K562 (cell line): Measurements from ENCODE around the gene TGFA. TPM values are rescaled to one million over a fixed set of nuclear protein-coding genes. Genes with fewer than 3 reads are reported as not detected.

Source experiments
- ATAC-seq: fragments of 200-7000 bp; cut with Tn5 transposase; 3 replicates; pipeline ENCODE4 v1.9.1; 2020; ENCODE audit warnings: moderate library complexity
- BruUV-seq: library from RNA; stranded (reverse); fragments of 400-500 nt; replicated peaks from 2 replicates; lab custom pipeline; 2021; lab: Mats Ljungman, UMichigan
- CTCF ChIA-PET: fragments of 300-600 bp; formaldehyde crosslinking; extraction: SDS; loops from one replicate; lab custom pipeline; 2021; ENCODE audit warnings: low intra/inter-chr PET ratio; lab: Yijun Ruan, JAX
- POLR2A ChIA-PET: fragments of 300-600, 350-650 bp; sonication (Branson Sonifier 250); formaldehyde crosslinking; extraction: SDS; loops from one replicate; lab custom pipeline; 2021; ENCODE audit warnings: antibody characterized with exemption, inconsistent platforms; lab: Yijun Ruan, JAX
- DNase-seq, 4 experiments: peaks; one replicate each; pipeline versions ENCODE4 v3.0.0 to v3.0.0-alpha.2; 2011 to 2018; ENCODE audit warnings: low spot score in 3 of 4, mixed read lengths in 3 of 4; ENCODE audit errors: extremely low read depth in 1 of 4
- FAIRE-seq: peaks from 2 replicates; lab custom pipeline; 2011; peaks lifted over from hg19 to GRCh38; lab: Jason Lieb, UNC
- H2AFZ ChIP-seq: 2 replicates; pipeline ENCODE4 v1.6.0; 2011; ENCODE audit warnings: low read depth, low read length, control low read depth, inconsistent platforms
- H3K27ac ChIP-seq: fragments of 200-600 bp; 3 replicates; pipeline ENCODE4 v1.8.0; 2011; ENCODE audit warnings: low read depth, mild to moderate bottlenecking, control low read depth, inconsistent platforms, low read length, moderate library complexity, mixed read lengths; ENCODE audit errors: extremely low read depth
- H3K27me3 ChIP-seq, 2 experiments: fragments of 300-600 bp in 1 of 2; 2 replicates in 1 of 2; 3 replicates in 1 of 2; pipeline versions ENCODE4 v1.6.0 to v1.8.0; 2011; ENCODE audit warnings: inconsistent platforms in 2 of 2, low read length in 2 of 2, mild to moderate bottlenecking in 1 of 2, mixed read lengths in 1 of 2, moderate library complexity in 1 of 2; ENCODE audit not compliant: control insufficient read depth in 2 of 2, insufficient read depth in 2 of 2
- H3K36me3 ChIP-seq: fragments of 300-600 bp; 3 replicates; pipeline ENCODE4 v1.8.0; 2011; ENCODE audit warnings: mild to moderate bottlenecking, low read length, inconsistent platforms; ENCODE audit not compliant: control insufficient read depth, insufficient read depth
- H3K4me1 ChIP-seq, 2 experiments: fragments of 200-600 bp in 1 of 2; replicated peaks in 1 of 2; 2 replicates in 1 of 2; 3 replicates in 1 of 2; pipeline versions ENCODE4 v1.5.1 to v1.8.0; 2011; ENCODE audit warnings: inconsistent platforms in 2 of 2, low read length in 2 of 2, mild to moderate bottlenecking in 1 of 2, mixed read lengths in 1 of 2, moderate library complexity in 1 of 2; ENCODE audit not compliant: control insufficient read depth in 2 of 2, insufficient read depth in 2 of 2
- H3K4me2 ChIP-seq: 2 replicates; pipeline ENCODE4 v1.6.1; 2011; ENCODE audit warnings: low read length, control low read depth, inconsistent platforms, mixed read lengths; ENCODE audit not compliant: insufficient read depth
- H3K4me3 ChIP-seq: fragments of 200-600 bp; sonication (generic), shearing (Covaris generic); 2 replicates; pipeline ENCODE4 v1.5.1; 2016; ENCODE audit warnings: control low read depth, inconsistent platforms
- H3K79me2 ChIP-seq: fragments of 200-600 bp; 3 replicates; pipeline ENCODE4 v1.8.0; 2011; ENCODE audit warnings: low read length, inconsistent platforms; ENCODE audit not compliant: control insufficient read depth, insufficient read depth
- H3K9ac ChIP-seq, 2 experiments: 2 replicates each; pipeline versions ENCODE4 v1.6.0 to v1.6.1; 2011; ENCODE audit warnings: low read depth in 2 of 2, low read length in 2 of 2, control low read depth in 1 of 2, inconsistent platforms in 1 of 2, mild to moderate bottlenecking in 1 of 2, mixed read lengths in 1 of 2; ENCODE audit not compliant: insufficient read depth in 1 of 2
- H3K9me1 ChIP-seq: one replicate; pipeline ENCODE4 v1.6.0; 2011; ENCODE audit warnings: inconsistent platforms, mild to moderate bottlenecking, low read length, moderate library complexity; ENCODE audit not compliant: control insufficient read depth, insufficient read depth
- H3K9me3 ChIP-seq: replicated peaks from 2 replicates; pipeline ENCODE4 v1.5.1; 2011; ENCODE audit warnings: low read depth, low read length, inconsistent platforms; ENCODE audit not compliant: control insufficient read depth, insufficient read depth
- H4K20me1 ChIP-seq: replicated peaks from 2 replicates; pipeline ENCODE4 v1.6.1; 2011; ENCODE audit warnings: low read length, inconsistent platforms, mixed read lengths; ENCODE audit not compliant: control insufficient read depth, insufficient read depth
- LCOR ChIP-seq: sonication (generic); formaldehyde crosslinking; IDR thresholded peaks from 2 replicates; pipeline ENCODE4 v1.8.0; 2022; ENCODE audit warnings: mild to moderate bottlenecking, missing genetic modification reagents
- NFE2 ChIP-seq: IDR thresholded peaks from 2 replicates; pipeline ENCODE4 v1.6.1; 2014; ENCODE audit warnings: antibody characterized with exemption, low read depth
- SLC30A9 ChIP-seq: fragments of 250-450 bp; sonication (Bioruptor Pico); IDR thresholded peaks from 2 replicates; pipeline ENCODE4 v1.8.0; 2022; ENCODE audit warnings: mild to moderate bottlenecking, moderate library complexity
- ZKSCAN3 ChIP-seq: fragments of 250-450 bp; sonication (Bioruptor Pico); IDR thresholded peaks from 2 replicates; pipeline ENCODE4 v1.4.0; 2020
- ZNF324 ChIP-seq: fragments of 250-450 bp; sonication (Bioruptor Pico); IDR thresholded peaks from 2 replicates; pipeline ENCODE4 v1.4.0; 2020; ENCODE audit warnings: mild to moderate bottlenecking
- ZNF76 ChIP-seq: fragments of 250-450 bp; sonication (Bioruptor Pico); IDR thresholded peaks from 2 replicates; pipeline ENCODE4 v1.4.0; 2020; ENCODE audit warnings: mild to moderate bottlenecking, moderate library complexity, borderline replicate concordance
- WGBS: fragments of 100-300 bp; shearing (Covaris generic); methylation state at CpG from one replicate; pipeline ENCODE4 v1.1.6; 2016; ENCODE audit warnings: low coverage, mixed read lengths; ENCODE audit not compliant: insufficient coverage; ENCODE audit errors: missing lambda C conversion rate; 5-methylcytosine and 5-hydroxymethylcytosine counted together
- in situ Hi-C: fragments of 300-500 bp; cut with MboI; formaldehyde crosslinking; loops from 4 replicates; pipeline ENCODE4 v1.15.0; 2018; ENCODE audit warnings: inconsistent platforms, mixed read lengths
- intact Hi-C: fragments of 100-400 bp; cut with micrococcal nuclease; formaldehyde crosslinking; loops from 2 replicates; pipeline ENCODE4 v1.14.2; 2022
- polyA plus RNA-seq, 8 experiments: library from polyadenylated mRNA; depleted of rRNA in 4 of 8; stranded (reverse) in 5 of 8; unstranded in 3 of 8; fragments of >200 nt; fragmentation: Nextera tagmentation in 2 of 8; fragmentation: Illumina TruSeq in 1 of 8; extraction: Ambion mirVana in 2 of 8; extraction: Trizol in 1 of 8; gene quantifications; 2 replicates each; pipeline versions ENCODE4 v1.2.1 to v1.2.3, GENCODE V29; 2011 to 2014; ENCODE audit warnings: inconsistent platforms in 1 of 8, missing spikeins in 1 of 8
- total RNA-seq, 7 experiments: library from RNA; depleted of rRNA in 6 of 7; stranded (reverse); fragments of >200 nt in 6 of 7; fragmentation: Illumina TruSeq in 2 of 7; extraction: Trizol in 2 of 7; gene quantifications; 2 replicates each; pipeline versions ENCODE4 v1.2.1 to v1.2.3, GENCODE V29; 2011 to 2021; ENCODE audit warnings: low replicate concordance in 1 of 7
- TF ChIP-seq, protein P1 (sequence below): fragments of 450-650 bp; IDR thresholded peaks from 2 replicates; pipeline ENCODE4 v1.6.1; 2016; ENCODE audit warnings: low read depth, mild to moderate bottlenecking, moderate library complexity
- TF ChIP-seq, protein P2 (sequence below): sonication (generic); formaldehyde crosslinking; IDR thresholded peaks from 2 replicates; pipeline ENCODE4 v1.8.0; 2022; ENCODE audit warnings: mild to moderate bottlenecking, missing genetic modification reagents
- TF ChIP-seq, protein P3 (sequence below): sonication (generic); formaldehyde crosslinking; IDR thresholded peaks from 2 replicates; pipeline ENCODE4 v1.8.1; 2022; ENCODE audit warnings: missing genetic modification reagents

The TGFA gene
- total and polyA plus RNA-seq, 9 of the 15 experiments (the other 6 are each of a cell fraction or from before 2014, with no cell fraction given) = not detected

DNA sequence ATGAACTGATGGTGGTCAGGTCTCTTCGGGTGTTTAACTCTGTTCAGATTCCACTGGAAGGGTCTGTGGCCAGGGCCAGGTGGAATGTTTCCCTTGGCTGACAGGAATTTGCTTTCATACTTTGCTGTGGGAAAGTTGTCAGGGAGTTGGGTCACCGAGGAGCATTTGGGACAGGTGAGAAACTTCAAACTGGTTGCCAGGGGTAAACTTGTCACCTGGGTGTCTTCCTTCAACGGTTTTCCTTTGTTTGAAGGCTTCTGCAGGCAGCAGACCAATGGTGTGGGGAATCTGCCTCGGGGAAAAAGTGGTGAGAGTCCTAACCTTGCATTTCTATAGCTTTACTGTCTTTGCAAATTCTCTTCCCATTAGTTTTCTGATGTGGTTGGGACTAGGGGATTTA, 92.2 kb downstream of the TGFA start:
- in situ Hi-C loops = no loop called here
- H3K79me2 ChIP-seq = no peaks in the 10 kb centered on the region
- H3K27me3 ChIP-seq = peaks cover 9 to 52% of the 10 kb centered on the region in 2 experiments; a peak in 4 of 5 replicates
- no peaks in the 10 kb centered on the region for H3K9me1 ChIP-seq
- TF ChIP-seq SLC30A9 (CRISPR knock-in tag) (no peak), ZNF324 (CRISPR knock-in tag) (no peak), NFE2 (no peak), ZKSCAN3 (no peak), LCOR (CRISPR knock-in tag) (no peak), ZNF76 (CRISPR knock-in tag) (no peak)
- TF ChIP-seq, protein P1, sequence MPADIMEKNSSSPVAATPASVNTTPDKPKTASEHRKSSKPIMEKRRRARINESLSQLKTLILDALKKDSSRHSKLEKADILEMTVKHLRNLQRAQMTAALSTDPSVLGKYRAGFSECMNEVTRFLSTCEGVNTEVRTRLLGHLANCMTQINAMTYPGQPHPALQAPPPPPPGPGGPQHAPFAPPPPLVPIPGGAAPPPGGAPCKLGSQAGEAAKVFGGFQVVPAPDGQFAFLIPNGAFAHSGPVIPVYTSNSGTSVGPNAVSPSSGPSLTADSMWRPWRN = no peak
- TF ChIP-seq, protein P2, sequence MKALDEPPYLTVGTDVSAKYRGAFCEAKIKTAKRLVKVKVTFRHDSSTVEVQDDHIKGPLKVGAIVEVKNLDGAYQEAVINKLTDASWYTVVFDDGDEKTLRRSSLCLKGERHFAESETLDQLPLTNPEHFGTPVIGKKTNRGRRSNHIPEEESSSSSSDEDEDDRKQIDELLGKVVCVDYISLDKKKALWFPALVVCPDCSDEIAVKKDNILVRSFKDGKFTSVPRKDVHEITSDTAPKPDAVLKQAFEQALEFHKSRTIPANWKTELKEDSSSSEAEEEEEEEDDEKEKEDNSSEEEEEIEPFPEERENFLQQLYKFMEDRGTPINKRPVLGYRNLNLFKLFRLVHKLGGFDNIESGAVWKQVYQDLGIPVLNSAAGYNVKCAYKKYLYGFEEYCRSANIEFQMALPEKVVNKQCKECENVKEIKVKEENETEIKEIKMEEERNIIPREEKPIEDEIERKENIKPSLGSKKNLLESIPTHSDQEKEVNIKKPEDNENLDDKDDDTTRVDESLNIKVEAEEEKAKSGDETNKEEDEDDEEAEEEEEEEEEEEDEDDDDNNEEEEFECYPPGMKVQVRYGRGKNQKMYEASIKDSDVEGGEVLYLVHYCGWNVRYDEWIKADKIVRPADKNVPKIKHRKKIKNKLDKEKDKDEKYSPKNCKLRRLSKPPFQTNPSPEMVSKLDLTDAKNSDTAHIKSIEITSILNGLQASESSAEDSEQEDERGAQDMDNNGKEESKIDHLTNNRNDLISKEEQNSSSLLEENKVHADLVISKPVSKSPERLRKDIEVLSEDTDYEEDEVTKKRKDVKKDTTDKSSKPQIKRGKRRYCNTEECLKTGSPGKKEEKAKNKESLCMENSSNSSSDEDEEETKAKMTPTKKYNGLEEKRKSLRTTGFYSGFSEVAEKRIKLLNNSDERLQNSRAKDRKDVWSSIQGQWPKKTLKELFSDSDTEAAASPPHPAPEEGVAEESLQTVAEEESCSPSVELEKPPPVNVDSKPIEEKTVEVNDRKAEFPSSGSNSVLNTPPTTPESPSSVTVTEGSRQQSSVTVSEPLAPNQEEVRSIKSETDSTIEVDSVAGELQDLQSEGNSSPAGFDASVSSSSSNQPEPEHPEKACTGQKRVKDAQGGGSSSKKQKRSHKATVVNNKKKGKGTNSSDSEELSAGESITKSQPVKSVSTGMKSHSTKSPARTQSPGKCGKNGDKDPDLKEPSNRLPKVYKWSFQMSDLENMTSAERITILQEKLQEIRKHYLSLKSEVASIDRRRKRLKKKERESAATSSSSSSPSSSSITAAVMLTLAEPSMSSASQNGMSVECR (CRISPR knock-in tag) = no peak
- TF ChIP-seq, protein P3, sequence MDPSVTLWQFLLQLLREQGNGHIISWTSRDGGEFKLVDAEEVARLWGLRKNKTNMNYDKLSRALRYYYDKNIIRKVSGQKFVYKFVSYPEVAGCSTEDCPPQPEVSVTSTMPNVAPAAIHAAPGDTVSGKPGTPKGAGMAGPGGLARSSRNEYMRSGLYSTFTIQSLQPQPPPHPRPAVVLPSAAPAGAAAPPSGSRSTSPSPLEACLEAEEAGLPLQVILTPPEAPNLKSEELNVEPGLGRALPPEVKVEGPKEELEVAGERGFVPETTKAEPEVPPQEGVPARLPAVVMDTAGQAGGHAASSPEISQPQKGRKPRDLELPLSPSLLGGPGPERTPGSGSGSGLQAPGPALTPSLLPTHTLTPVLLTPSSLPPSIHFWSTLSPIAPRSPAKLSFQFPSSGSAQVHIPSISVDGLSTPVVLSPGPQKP = no peak
- H2AFZ ChIP-seq = no peak overlapping the region
- no peak overlapping the region for H3K9ac ChIP-seq
- peaks cover 6% of the 10 kb centered on the region; the same call in 1 of the 2 replicates for H4K20me1 ChIP-seq
- intact Hi-C loops = no loop called here
- no peak overlapping the region for H3K4me3 ChIP-seq
- no TSS peak for BruUV-seq
- ChIA-PET CTCF (no interaction called here), POLR2A (interaction anchor here (0.8 kb wide), 1 partner anchor 908 kb away, joined by 4 read pairs; no protein-coding TSS in a partner anchor)
- no peak for FAIRE-seq
- H3K4me2 ChIP-seq = no peak overlapping the region
- no peak for DNase-seq
- H3K36me3 ChIP-seq = no peaks in the 10 kb centered on the region
- ATAC-seq = no peak
- H3K9me3 ChIP-seq = no peaks in the 10 kb centered on the region
- 0% methylated on average over 4 of the region's 4 CpGs for WGBS
- H3K4me1 ChIP-seq = no peaks in the 10 kb centered on the region
- H3K27ac ChIP-seq = no peak overlapping the region
